ENCODE measurements around the gene ATG4A.

- TF ChIP-seq CTCF (IDR thresholded peaks at IDR 0.05) (no peak), POLR2A (IDR thresholded peaks at IDR 0.05) (no peak)
Measured at GRCh38 chrX:108064613-108065012, 27.0 kb upstream of the ATG4A start.
